ENCODE results near the gene USO1. TPM values are rescaled to one million over a fixed set of nuclear protein-coding genes. Genes with fewer than 3 reads are reported as not detected.

USO1 gene
- total and polyA plus RNA-seq, 2 of the 8 experiments (the other 6 are each of a cell fraction or from before 2014, with no cell fraction given), result 57.3 to 198 TPM

GRCh38 chr4:75742451-75742850, 18.1 kb downstream of the USO1 start:
- no peaks in the 10 kb centered on the region for H3K27me3 ChIP-seq (replicated peaks in 1 of 4; ENCODE audit: control insufficient read depth in 3 of 4, extremely low read depth in 1 of 4, insufficient read depth in 3 of 4, low read length in 3 of 4)
- H3K4me3 ChIP-seq (ENCODE audit: extremely low read depth in 1 of 4, insufficient read depth in 2 of 4, low read depth in 3 of 4, low read length in 4 of 4), result no peak overlapping the region
- H2AK5ac ChIP-seq (ENCODE audit: low read depth, low read length), result no peak overlapping the region
- no peak overlapping the region for H4K8ac ChIP-seq (ENCODE audit: extremely low read depth, insufficient read depth, low read length)
- FAIRE-seq, result no peak
- H2AFZ ChIP-seq (ENCODE audit: low read length), result no peak overlapping the region
- H3K79me1 ChIP-seq (ENCODE audit: low read depth, low read length), result peaks cover 5% of the 10 kb centered on the region; the same call in 1 of the 2 replicates
- H3K79me2 ChIP-seq (ENCODE audit: control insufficient read depth in 1 of 2, insufficient read depth in 2 of 2, low read length in 2 of 2), result peaks cover 3 to 86% of the 10 kb centered on the region in 2 experiments; a peak in 3 of 4 replicates
- no peak overlapping the region for H3K18ac ChIP-seq (ENCODE audit: extremely low read depth, low read length)
- H3K36me3 ChIP-seq (ENCODE audit: control insufficient read depth in 2 of 4, insufficient read depth in 4 of 4, low read length in 3 of 4), result peaks cover 0 to 15% (median 2%) of the 10 kb centered on the region in 4 experiments; a peak in 2 of 8 replicates
- CTCF ChIA-PET (ENCODE audit: partially characterized antibody), result no interaction called here
- H3K14ac ChIP-seq (ENCODE audit: insufficient read length), result no peak overlapping the region
- no peak overlapping the region for H2BK120ac ChIP-seq (replicated peaks; ENCODE audit: low read depth, low read length)
- POLR2A ChIA-PET (ENCODE audit: partially characterized antibody), result interaction anchor here (1.9 kb wide), 1 partner anchor 18 kb away, joined by 9 read pairs; the partner anchor contains the start of gene USO1
- H3K23me2 ChIP-seq (ENCODE audit: low read depth, low read length), result no peaks in the 10 kb centered on the region
- no peak overlapping the region for H4K5ac ChIP-seq (ENCODE audit: insufficient read length, low read depth, low read length)
- H3K23ac ChIP-seq (ENCODE audit: insufficient read length), result no peak overlapping the region
- H2BK15ac ChIP-seq (ENCODE audit: low read length), result no peak overlapping the region
- no peak overlapping the region for H2BK5ac ChIP-seq (ENCODE audit: low read depth, low read length)
- H3K4ac ChIP-seq (replicated peaks; ENCODE audit: insufficient read length, low read depth, low read length), result no peak overlapping the region
- peaks cover 4 to 6% of the 10 kb centered on the region in 2 experiments for H4K20me1 ChIP-seq (replicated peaks in 1 of 2; ENCODE audit: control insufficient read depth in 1 of 2, insufficient read depth in 2 of 2, low read length in 2 of 2)
- no peak overlapping the region for H3K9ac ChIP-seq (replicated peaks in 1 of 4; ENCODE audit: extremely low read depth in 1 of 4, low read depth in 3 of 4, low read length in 3 of 4)
- no peak for DNase-seq (ENCODE audit: low read depth in 1 of 2, low spot score in 2 of 2)
- TF ChIP-seq CHD2 (IDR thresholded peaks at IDR 0.05; ENCODE audit: low read length) (no peak), CHD1 (IDR thresholded peaks at IDR 0.05; ENCODE audit: low read depth, low read length) (no peak), CEBPB (IDR thresholded peaks at IDR 0.05; ENCODE audit: low read depth, low read length) (no peak), NRF1 (IDR thresholded peaks at IDR 0.05; ENCODE audit: low read depth, low read length) (no peak), RBBP5 (IDR thresholded peaks at IDR 0.05; ENCODE audit: borderline replicate concordance, low read depth, low read length) (no peak)
- H3K9me3 ChIP-seq (ENCODE audit: insufficient read depth in 2 of 2, low read depth in 1 of 2, low read length in 1 of 2), result no peaks in the 10 kb centered on the region
- H3K4me2 ChIP-seq (ENCODE audit: insufficient read depth in 1 of 2, low read depth in 2 of 2, low read length in 2 of 2), result no peak overlapping the region
- no peak overlapping the region for H2BK20ac ChIP-seq (ENCODE audit: low read length)
- no peaks in the 10 kb centered on the region for H3K4me1 ChIP-seq (replicated peaks in 1 of 4; ENCODE audit: control insufficient read depth in 3 of 4, insufficient read depth in 4 of 4, low read length in 3 of 4)
- H4K91ac ChIP-seq (replicated peaks; ENCODE audit: insufficient read length, low read length), result no peak overlapping the region
- H3K27ac ChIP-seq (ENCODE audit: low read depth, low read length), result no peak overlapping the region
- no peak overlapping the region for H3K56ac ChIP-seq (replicated peaks; ENCODE audit: insufficient read length, low read depth, low read length)
- H2BK12ac ChIP-seq (ENCODE audit: low read depth, low read length), result no peak overlapping the region
